GM12865 (cell line): ENCODE results near the gene MUC4.

Experiments
- DNase-seq: peaks from one replicate; pipeline ENCODE4 v3.0.0; 2010; ENCODE audit warnings: low read depth
- H3K4me3 ChIP-seq: 2 replicates; pipeline ENCODE4 v1.5.1; 2011; ENCODE audit warnings: mild to moderate bottlenecking, low read depth, low read length, control low read depth
- TF ChIP-seq, protein P1 (sequence below): IDR thresholded peaks from 2 replicates; pipeline ENCODE4 v1.5.1; 2011; ENCODE audit warnings: low read length, control low read depth, low read depth, inconsistent platforms; ENCODE audit not compliant: insufficient read depth; ENCODE audit errors: missing control alignments

The MUC4 gene

DNA sequence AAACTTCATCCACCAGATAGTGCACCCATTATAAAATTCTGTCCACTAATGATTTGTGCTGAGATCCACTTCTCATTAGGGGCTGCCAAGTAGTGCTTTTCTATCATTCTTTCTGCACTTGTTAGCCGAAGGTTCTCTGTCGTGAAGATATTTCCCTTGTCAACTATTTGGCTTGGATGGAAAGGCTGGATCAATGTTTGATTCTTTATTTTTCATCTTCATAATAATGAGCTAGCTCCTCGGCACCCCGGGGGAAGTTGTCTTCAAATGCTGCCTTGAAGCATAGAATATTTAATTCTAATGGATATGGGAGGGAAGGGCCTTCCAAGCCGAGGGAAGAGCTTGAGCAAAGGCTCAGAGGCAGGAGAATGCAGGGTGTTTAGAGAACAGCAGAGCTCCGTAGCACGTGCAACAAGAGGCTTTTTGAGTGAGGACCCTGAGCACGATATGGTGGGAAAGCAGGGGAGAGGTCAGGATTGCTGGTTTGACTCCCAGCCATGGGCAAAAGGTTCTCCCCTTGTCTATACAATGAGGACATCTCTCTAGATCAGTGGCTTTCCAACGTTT is 107.2 kb downstream of the MUC4 start:
- TF ChIP-seq, protein P1, sequence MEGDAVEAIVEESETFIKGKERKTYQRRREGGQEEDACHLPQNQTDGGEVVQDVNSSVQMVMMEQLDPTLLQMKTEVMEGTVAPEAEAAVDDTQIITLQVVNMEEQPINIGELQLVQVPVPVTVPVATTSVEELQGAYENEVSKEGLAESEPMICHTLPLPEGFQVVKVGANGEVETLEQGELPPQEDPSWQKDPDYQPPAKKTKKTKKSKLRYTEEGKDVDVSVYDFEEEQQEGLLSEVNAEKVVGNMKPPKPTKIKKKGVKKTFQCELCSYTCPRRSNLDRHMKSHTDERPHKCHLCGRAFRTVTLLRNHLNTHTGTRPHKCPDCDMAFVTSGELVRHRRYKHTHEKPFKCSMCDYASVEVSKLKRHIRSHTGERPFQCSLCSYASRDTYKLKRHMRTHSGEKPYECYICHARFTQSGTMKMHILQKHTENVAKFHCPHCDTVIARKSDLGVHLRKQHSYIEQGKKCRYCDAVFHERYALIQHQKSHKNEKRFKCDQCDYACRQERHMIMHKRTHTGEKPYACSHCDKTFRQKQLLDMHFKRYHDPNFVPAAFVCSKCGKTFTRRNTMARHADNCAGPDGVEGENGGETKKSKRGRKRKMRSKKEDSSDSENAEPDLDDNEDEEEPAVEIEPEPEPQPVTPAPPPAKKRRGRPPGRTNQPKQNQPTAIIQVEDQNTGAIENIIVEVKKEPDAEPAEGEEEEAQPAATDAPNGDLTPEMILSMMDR, result no peak
- no peak overlapping the region for H3K4me3 ChIP-seq
- no peak for DNase-seq

GRCh38 chr3:195703776-195704175 is 108.0 kb downstream of the MUC4 start:
- H3K4me3 ChIP-seq, result no peak overlapping the region
- TF ChIP-seq, protein P1, result no peak
- no peak for DNase-seq

DNA sequence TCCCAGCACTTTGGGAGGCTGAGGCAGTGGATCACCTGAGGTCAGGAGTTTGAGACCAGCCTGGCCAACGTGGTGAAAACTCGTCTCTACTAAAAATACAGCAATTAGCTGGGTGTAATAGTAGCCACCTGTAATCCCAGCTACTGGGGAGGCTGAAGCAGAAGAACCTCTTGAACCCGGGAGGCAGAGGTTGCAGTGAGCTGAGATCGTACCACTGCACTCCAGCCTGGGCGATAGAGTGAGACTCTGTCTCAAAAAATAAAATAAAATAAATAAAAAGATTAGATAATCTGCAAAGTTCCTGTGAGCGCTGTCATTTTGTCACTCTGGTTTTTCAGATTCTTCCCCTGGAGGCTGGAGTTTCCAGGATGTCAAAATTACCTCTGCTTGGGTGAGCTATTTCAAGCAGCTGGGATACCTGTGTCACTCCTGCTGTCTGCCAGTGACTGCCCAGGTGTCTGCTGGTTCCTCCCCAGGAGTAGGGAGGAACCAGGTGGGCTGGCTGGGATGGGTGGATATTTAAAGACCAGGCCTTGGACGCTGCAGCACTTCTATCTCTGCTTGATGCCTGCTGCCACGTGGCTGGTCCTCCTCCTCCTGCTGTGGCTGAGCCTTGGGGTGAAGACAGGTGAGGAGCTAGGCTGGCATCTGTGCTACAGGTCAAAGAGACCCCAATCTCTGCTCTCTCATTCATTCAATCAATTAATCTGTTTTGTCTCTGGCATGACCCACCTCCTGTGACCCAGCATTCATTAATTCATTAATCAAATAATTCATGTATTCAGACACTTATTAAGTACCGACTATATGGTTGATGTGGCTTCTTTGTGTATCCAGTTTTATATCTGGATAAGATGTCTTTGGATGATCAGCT is 110.5 kb downstream of the MUC4 start:
- TF ChIP-seq, protein P1, result no peak
- DNase-seq, result no peak
- no peak overlapping the region for H3K4me3 ChIP-seq

GRCh38 chr3:195700319-195700718 is 111.4 kb downstream of the MUC4 start:
- TF ChIP-seq, protein P1, result no peak
- no peak overlapping the region for H3K4me3 ChIP-seq
- no peak for DNase-seq

- TF ChIP-seq, protein P1, result no peak
- no peak overlapping the region for H3K4me3 ChIP-seq
- DNase-seq, result no peak
Observed at GRCh38 chr3:195699860-195700259, 111.9 kb downstream of the MUC4 start.

- no peak for DNase-seq
- TF ChIP-seq, protein P1, result no peak
- no peak overlapping the region for H3K4me3 ChIP-seq
Observed at GRCh38 chr3:195699388-195699771, 112.3 kb downstream of the MUC4 start.
